ENCODE measurements around the gene ADAM11. TPM values are rescaled to one million over a fixed set of nuclear protein-coding genes. Genes with fewer than 3 reads are reported as not detected.

The ADAM11 gene
- total RNA-seq, 1 donor from 2014 or later = 1.4 TPM

GRCh38 chr17:44831371-44831770 lies 72.6 kb downstream of the ADAM11 start:
- no peak for DNase-seq (ENCODE audit: low spot score)

Other genes with a start within 250 kb of the ADAM11 start
- 19.5 TPM for gene FZD2, start 201.5 kb upstream of the ADAM11 start, total RNA-seq (ENCODE audit: insufficient read depth, low replicate concordance)
- gene MEIOC, start 102.5 kb upstream of the ADAM11 start, total RNA-seq (ENCODE audit: insufficient read depth, low replicate concordance) = 8.9 TPM
- 31.1 TPM for gene CCDC43, start 69.2 kb upstream of the ADAM11 start, total RNA-seq (ENCODE audit: insufficient read depth, low replicate concordance)
- 5.1 TPM for gene DBF4B, start 50.3 kb upstream of the ADAM11 start, total RNA-seq (ENCODE audit: insufficient read depth, low replicate concordance)
- gene GJC1, start 71.3 kb downstream of the ADAM11 start, total RNA-seq (ENCODE audit: insufficient read depth, low replicate concordance) = 22.4 TPM
- gene HIGD1B, start 88.9 kb downstream of the ADAM11 start, total RNA-seq (ENCODE audit: insufficient read depth, low replicate concordance) = not detected
- gene EFTUD2, start 140.5 kb downstream of the ADAM11 start, total RNA-seq (ENCODE audit: insufficient read depth, low replicate concordance) = 57.8 TPM
- gene GFAP, start 156.5 kb downstream of the ADAM11 start, total RNA-seq (ENCODE audit: insufficient read depth, low replicate concordance) = 6.7 TPM
- 1.4 TPM for gene KIF18B, start 188.8 kb downstream of the ADAM11 start, total RNA-seq (ENCODE audit: insufficient read depth, low replicate concordance)
- not detected for gene C1QL1, start 209.3 kb downstream of the ADAM11 start, total RNA-seq (ENCODE audit: insufficient read depth, low replicate concordance)

Measured in umbilical cord (tissue), 2 donors.